ENCODE measurements around the gene CC2D2A. TPM values are rescaled to one million over a fixed set of nuclear protein-coding genes. Genes with fewer than 3 reads are reported as not detected.

CC2D2A gene
- total RNA-seq, 1 donor from 2014 or later, result 14.0 TPM

- TF ChIP-seq CTCF (IDR thresholded peaks at IDR 0.05; ENCODE audit: insufficient read depth, low read depth, low read length) (no peak), EZH2 (IDR thresholded peaks at IDR 0.05; ENCODE audit: insufficient read depth, low read length) (no peak)
- Histone ChIP-seq H3K9ac (ENCODE audit: low read length) (no peak overlapping the region), H3K27me3 (ENCODE audit: insufficient read depth, low read length) (no peaks in the 10 kb centered on the region), H2AFZ (ENCODE audit: low read depth, low read length) (no peak overlapping the region), H3K4me2 (ENCODE audit: low read length) (no peak overlapping the region), H3K4me1 (ENCODE audit: insufficient read depth, low read length) (no peaks in the 10 kb centered on the region), H4K20me1 (ENCODE audit: insufficient read depth, low read length) (no peaks in the 10 kb centered on the region), H3K27ac (ENCODE audit: low read depth, low read length) (no peak overlapping the region), H3K79me2 (ENCODE audit: insufficient read depth, low read length) (no peaks in the 10 kb centered on the region), H3K4me3 (ENCODE audit: insufficient read depth, low read depth, low read length) (no peak overlapping the region), H3K36me3 (ENCODE audit: insufficient read depth, low read length) (no peaks in the 10 kb centered on the region), H3K9me3 (ENCODE audit: insufficient read depth, low read depth, low read length) (no peaks in the 10 kb centered on the region)
- Mint-ChIP-seq H3K9me3 (ENCODE audit: unreplicated experiment) (peaks cover 1% of the 10 kb centered on the region), H3K4me1 (ENCODE audit: low read depth, unreplicated experiment) (no peaks in the 10 kb centered on the region), H3K27ac (ENCODE audit: unreplicated experiment) (no peak overlapping the region), H3K4me3 (ENCODE audit: unreplicated experiment) (no peak overlapping the region), H3K27me3 (ENCODE audit: low read depth, unreplicated experiment) (no peaks in the 10 kb centered on the region), H3K36me3 (ENCODE audit: low read depth, unreplicated experiment) (peaks cover 5% of the 10 kb centered on the region)
- DNase-seq (ENCODE audit: low read depth) (no peak), FAIRE-seq (no peak)
Measured at GRCh38 chr4:15547392-15547791, 77.7 kb downstream of the CC2D2A start.

DNA sequence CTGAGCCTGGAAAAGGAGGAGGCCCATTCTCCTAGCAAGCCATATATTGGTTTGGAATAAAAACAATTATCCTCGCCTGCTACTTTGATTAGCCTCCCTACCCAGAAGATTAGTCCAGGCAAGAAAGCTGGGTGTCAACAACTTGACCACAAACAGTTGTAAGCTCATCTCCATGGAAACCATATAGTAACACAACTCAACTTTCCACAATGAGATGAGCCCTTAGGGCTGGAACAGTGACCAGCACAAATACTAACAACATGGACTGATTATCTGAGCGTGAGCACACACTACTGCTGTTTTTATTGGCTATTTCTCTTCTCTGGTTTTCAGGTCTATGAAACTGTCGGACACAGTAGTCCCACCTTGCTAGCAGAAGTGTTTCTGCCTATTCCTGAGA is 80.8 kb downstream of the CC2D2A start:
- TF ChIP-seq CTCF (IDR thresholded peaks at IDR 0.05; ENCODE audit: insufficient read depth, low read depth, low read length), result no peak
- TF ChIP-seq EZH2 (IDR thresholded peaks at IDR 0.05; ENCODE audit: insufficient read depth, low read length), result no peak
- no peak overlapping the region for H3K4me3 Mint-ChIP-seq (ENCODE audit: unreplicated experiment)
- Histone ChIP-seq H3K27ac (ENCODE audit: low read depth, low read length) (no peak overlapping the region), H3K4me1 (ENCODE audit: insufficient read depth, low read length) (no peaks in the 10 kb centered on the region), H3K4me2 (ENCODE audit: low read length) (no peak overlapping the region), H3K4me3 (ENCODE audit: insufficient read depth, low read depth, low read length) (no peak overlapping the region), H3K79me2 (ENCODE audit: insufficient read depth, low read length) (no peaks in the 10 kb centered on the region), H3K27me3 (ENCODE audit: insufficient read depth, low read length) (no peaks in the 10 kb centered on the region), H3K36me3 (ENCODE audit: insufficient read depth, low read length) (peaks cover 7% of the 10 kb centered on the region), H4K20me1 (ENCODE audit: insufficient read depth, low read length) (no peaks in the 10 kb centered on the region), H3K9me3 (ENCODE audit: insufficient read depth, low read depth, low read length) (no peaks in the 10 kb centered on the region), H3K9ac (ENCODE audit: low read length) (no peak overlapping the region), H2AFZ (ENCODE audit: low read depth, low read length) (no peak overlapping the region)
- no peak overlapping the region for H3K27ac Mint-ChIP-seq (ENCODE audit: unreplicated experiment)
- no peaks in the 10 kb centered on the region for H3K4me1 Mint-ChIP-seq (ENCODE audit: low read depth, unreplicated experiment)
- H3K27me3 Mint-ChIP-seq (ENCODE audit: low read depth, unreplicated experiment), result no peaks in the 10 kb centered on the region
- DNase-seq (ENCODE audit: low read depth) (no peak), FAIRE-seq (no peak)
- H3K36me3 Mint-ChIP-seq (ENCODE audit: low read depth, unreplicated experiment), result peaks cover 12% of the 10 kb centered on the region
- peaks cover 1% of the 10 kb centered on the region for H3K9me3 Mint-ChIP-seq (ENCODE audit: unreplicated experiment)

DNA sequence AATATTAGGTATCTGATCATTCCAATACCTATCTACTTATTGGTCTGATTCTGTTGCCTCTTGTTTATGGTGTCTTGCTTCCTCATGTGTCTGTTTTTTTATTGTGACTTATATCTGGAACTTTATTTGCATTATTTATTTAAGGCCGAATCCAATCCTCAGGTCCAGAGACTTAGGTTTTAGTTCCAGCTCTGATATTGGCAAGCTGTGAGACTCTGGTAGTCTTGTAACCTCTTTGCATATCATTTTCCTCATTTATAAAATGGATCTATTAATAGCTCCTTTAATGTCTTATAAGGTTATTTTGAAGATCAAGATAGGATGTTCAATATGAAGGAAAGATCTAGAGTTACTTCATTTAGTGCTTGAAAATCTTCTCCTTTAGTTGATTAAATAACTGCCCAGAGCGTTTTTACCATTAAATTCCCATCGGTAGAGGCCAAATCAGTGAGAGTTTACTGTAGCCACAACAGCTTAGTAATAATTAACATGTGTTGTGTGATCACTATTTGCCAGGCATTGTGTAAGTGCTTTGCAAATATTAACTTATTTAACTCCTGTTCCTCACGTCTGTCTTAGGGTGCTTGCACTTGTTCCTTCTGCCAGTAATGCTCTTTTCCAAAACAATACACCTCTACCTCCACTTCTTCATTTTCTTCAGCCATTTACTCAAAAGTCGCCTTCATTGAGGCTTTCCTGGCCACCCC is 82.2 kb downstream of the CC2D2A start:
- H3K9me3 ChIP-seq (ENCODE audit: insufficient read depth, low read depth, low read length), result no peaks in the 10 kb centered on the region
- H3K27me3 ChIP-seq (ENCODE audit: insufficient read depth, low read length), result no peaks in the 10 kb centered on the region
- H3K4me3 ChIP-seq (ENCODE audit: insufficient read depth, low read depth, low read length), result no peak overlapping the region
- no peak overlapping the region for H2AFZ ChIP-seq (ENCODE audit: low read depth, low read length)
- no peaks in the 10 kb centered on the region for H3K4me1 ChIP-seq (ENCODE audit: insufficient read depth, low read length)
- no peaks in the 10 kb centered on the region for H4K20me1 ChIP-seq (ENCODE audit: insufficient read depth, low read length)
- no peaks in the 10 kb centered on the region for H3K79me2 ChIP-seq (ENCODE audit: insufficient read depth, low read length)
- no peak for FAIRE-seq
- Mint-ChIP-seq H3K36me3 (ENCODE audit: low read depth, unreplicated experiment) (peaks cover 13% of the 10 kb centered on the region), H3K27me3 (ENCODE audit: low read depth, unreplicated experiment) (no peaks in the 10 kb centered on the region), H3K9me3 (ENCODE audit: unreplicated experiment) (peaks cover 1% of the 10 kb centered on the region), H3K27ac (ENCODE audit: unreplicated experiment) (no peak overlapping the region), H3K4me1 (ENCODE audit: low read depth, unreplicated experiment) (no peaks in the 10 kb centered on the region), H3K4me3 (ENCODE audit: unreplicated experiment) (no peak overlapping the region)
- peaks cover 16% of the 10 kb centered on the region for H3K36me3 ChIP-seq (ENCODE audit: insufficient read depth, low read length)
- no peak overlapping the region for H3K27ac ChIP-seq (ENCODE audit: low read depth, low read length)
- no peak overlapping the region for H3K9ac ChIP-seq (ENCODE audit: low read length)
- TF ChIP-seq EZH2 (IDR thresholded peaks at IDR 0.05; ENCODE audit: insufficient read depth, low read length) (no peak), CTCF (IDR thresholded peaks at IDR 0.05; ENCODE audit: insufficient read depth, low read depth, low read length) (no peak)
- H3K4me2 ChIP-seq (ENCODE audit: low read length), result no peak overlapping the region
- no peak for DNase-seq (ENCODE audit: low read depth)

Data from astrocyte (in vitro differentiated cells and primary cell).